ENCODE measurements around the gene IFI44L.

The IFI44L gene

DNA sequence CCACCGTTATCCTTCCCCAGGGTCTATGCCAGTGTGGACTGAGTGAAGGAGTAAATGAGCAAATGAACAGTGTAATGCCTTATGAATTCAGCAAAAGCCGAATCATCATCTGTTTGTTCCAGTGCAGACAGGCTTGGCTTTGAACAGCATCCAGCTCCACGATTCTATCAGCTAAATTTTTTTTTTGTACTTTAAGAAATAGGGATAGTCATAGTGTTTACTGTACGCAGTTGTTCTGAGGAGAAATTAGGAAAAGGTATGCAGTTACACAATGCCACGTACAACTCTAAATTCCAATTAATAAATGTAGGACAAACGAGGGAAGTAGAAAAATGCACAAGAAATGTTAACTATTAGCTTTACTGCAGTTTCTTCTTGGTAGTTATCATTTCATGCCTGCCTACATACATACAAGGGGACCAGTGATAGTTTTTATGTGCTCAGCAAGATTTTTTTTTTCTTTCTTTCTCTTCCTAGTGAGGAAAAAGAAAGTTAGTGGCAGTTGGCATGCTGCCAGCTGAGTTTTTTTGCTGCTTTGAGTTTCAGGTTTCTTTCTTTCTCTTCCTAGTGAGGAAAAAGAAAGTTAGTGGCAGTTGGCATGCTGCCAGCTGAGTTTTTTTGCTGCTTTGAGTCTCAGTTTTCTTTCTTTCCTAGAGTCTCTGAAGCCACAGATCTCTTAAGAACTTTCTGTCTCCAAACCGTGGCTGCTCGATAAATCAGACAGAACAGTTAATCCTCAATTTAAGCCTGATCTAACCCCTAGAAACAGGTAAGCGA lies at the start of gene IFI44L:
TSS of gene IFI44L (plus strand) at position 646 of the 777 bp plus-strand sequence. CDS start 7,468 bp downstream, outside the sequence.
- no peak for FAIRE-seq

DNA sequence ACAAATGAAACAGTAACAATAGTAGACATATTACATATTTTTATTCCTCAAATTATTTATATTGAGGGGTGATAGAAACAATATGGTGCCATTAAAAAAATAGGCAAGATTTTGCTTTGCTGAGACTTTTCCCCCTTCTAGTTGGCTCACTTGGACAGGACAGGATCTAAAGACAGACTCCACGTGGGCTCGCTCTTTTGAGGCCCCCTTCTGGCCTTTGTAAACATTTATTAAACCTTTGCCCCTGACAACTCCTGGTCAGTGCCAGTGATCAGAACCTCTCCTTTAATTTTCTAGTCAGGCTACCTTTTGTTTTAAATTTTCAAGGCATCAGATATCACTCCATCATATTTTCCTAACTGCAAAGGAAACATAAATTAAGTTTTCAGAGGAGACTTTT lies 49.7 kb upstream of the IFI44L start:
- FAIRE-seq: no peak

DNA sequence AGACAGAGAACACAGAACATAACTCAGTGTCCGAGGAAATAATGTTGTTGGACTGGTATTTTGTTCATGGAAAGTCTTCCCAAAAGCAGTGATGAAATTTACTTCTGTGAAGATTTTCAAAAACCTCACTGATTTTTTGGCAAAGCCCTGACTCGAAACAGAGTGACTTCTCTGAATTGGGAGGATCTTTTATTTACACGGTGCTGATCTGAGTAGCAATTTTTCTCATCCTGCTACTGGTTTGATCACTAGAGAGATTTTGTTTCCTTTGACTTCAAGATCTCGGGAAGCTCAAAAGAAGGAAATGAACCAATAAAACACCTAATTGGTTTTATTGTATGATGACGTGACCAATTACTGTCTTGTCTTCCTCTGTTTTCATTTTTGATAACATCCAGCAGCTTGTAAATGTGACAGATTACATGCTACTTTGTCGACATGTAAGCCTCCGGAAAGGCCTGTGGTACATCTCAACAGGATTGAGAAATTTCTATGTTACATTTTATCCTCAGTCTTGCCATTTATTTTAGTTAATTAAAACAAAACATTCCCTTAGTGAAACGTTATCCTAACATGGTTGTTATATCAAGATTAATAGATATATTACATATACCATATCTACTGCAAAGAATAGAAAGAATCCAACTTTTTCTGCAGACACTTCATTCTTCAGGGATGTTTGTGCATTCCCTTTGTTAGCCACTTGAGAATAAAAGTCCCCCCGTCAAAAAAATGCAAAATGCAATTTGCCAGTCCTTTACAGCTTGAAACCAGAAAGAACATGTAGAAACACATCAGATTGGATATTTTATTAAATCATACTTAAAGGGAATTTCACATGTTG lies 42.8 kb upstream of the IFI44L start:
- FAIRE-seq: no peak

DNA sequence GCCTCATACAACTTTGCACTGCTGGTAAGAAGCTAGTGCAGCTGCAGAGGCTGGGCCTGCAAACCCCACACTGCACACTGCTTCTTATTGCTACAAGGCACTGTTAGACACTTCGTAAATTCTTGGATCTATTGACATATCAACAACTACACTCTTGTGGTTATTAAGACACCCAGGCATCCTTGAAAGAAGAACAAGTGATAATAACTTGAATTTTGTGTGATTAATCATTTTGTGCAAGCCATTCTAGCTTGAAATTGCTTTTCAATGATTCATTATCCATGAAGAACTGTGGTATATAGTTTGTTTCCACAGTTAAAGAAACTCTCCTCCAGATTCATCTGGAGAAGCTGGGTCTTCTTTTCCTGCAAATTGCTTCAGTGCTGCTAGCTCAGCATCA lies 33.7 kb upstream of the IFI44L start:
- FAIRE-seq: no peak

DNA sequence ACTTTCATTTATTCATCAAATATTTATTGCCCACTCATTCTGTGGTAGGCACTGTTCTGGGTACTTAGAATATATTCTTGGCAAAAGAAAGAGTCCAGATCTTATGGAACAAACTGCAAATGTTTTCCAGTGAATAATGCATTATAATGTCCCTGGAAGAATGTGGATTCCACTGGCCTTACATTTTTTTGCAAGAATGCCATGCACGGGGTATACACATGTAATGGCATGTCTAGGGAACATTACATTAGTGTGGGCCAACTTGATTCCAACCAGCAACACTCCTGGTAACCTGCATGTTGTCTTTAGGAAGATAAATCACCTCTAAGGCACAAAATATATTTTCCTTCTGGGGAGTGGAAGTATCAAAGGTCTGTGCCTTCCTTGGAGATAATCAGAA lies 33.0 kb upstream of the IFI44L start:
- no peak for FAIRE-seq

DNA sequence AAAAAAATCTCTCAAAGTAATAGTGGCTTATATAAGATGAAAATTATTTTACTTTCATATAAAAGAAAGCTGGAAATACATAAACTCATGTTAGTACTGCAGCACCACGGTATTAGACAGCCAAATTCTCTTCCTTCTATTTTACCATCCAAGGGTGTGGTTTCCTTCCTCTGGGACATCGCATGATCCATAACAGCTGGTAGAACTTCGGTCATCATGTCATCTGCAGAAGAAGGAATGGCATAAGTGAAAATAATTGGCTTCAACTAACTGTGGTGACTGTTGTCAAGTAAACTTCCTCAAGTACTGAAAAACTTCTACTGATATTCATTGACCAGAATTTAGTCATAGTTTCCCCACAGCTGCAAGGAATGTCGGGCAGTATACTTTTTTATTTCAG lies 28.3 kb upstream of the IFI44L start:
- no peak for FAIRE-seq

DNA sequence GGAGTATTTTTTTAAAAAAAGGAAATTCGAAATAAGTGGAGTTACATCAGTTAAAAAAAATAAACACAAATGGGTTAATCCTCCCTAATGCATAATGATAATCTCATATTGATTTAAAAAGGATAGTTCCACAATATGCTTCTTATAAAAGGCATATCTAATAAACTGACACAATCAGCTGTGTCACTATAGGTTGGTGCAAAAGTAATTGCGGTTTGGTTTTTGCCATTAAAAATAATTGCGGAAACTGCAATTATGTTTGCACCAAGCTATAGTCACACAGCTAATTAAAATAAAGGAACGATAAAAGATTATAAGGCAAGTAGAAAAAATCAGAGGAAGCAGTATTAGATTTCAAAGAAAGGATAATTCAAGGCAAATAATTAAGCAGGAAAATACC lies 21.0 kb upstream of the IFI44L start:
- no peak for FAIRE-seq

DNA sequence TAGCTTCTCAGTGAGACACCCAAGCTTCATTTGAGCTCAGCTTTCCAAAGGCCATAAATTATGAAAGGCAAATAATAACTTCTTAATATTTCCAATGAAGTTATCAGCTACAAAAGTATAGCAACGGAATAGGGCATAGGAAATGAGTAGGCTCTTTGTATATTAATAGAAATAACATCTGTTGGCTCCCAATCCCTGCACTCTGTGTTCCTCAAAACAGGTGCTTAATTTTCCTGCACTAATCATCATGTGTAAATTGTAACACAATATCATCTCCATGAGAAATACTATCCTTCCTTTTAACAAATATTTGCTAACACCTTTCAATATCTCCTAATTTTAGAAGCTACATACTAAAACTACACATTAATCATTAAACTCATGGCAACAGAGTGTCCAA lies 19.2 kb upstream of the IFI44L start:
- no peak for FAIRE-seq

DNA sequence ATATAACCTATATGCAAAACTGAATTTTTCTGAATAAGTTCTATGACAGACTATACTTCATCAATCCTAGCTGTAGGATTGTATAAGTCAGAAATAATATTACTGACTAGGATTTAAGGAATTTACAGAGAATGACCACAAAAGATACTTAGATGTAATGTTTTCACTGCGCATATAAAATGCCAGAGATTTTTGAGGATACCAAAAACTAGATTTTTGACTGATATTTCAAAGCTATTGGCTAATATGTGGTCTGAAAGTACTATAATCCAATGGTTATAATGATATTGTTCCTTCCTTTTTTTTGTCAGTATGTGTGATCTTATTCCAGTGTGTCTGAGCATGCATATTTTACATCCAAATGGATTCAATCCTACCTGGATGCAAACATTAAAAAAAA lies 17.0 kb upstream of the IFI44L start:
- no peak for FAIRE-seq

DNA sequence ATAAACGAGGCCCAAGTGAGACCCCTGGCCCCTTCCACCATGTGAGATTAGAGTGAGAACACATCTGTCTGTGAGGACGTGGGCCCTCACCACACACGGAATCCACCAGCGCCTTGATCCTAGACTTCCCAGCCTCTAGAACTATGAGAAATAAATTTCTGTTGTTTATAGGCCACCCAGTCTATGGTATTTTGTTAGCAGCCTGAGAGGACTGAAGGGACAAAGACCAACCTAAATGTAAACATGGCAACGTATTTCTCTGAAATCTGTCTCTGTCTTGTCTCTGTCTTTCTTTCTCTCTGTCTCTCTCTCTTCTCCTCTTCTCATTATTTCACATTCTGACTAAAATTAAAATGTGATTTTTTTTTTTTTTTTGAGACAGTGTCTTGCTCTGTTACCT lies 15.6 kb upstream of the IFI44L start:
- FAIRE-seq: no peak

DNA sequence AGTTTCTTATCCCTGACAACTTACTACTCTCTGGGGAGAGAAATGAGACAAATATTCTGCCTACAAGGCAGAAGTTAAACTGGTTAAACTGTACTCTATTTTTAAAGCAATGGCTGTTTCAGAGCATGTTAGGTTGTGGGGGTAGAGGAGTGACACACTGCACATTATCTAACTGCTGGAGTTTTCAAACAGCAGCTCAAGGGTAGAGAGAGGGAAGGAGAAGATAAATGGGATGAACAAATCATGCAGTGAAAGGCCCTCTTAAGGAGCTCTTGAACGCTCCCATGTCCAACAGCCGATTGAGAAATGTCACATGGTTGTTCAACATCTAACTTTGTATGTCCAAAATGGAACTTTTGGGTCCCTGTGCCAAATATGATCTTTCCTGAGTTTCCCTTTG lies 14.0 kb upstream of the IFI44L start:
- FAIRE-seq: no peak

DNA sequence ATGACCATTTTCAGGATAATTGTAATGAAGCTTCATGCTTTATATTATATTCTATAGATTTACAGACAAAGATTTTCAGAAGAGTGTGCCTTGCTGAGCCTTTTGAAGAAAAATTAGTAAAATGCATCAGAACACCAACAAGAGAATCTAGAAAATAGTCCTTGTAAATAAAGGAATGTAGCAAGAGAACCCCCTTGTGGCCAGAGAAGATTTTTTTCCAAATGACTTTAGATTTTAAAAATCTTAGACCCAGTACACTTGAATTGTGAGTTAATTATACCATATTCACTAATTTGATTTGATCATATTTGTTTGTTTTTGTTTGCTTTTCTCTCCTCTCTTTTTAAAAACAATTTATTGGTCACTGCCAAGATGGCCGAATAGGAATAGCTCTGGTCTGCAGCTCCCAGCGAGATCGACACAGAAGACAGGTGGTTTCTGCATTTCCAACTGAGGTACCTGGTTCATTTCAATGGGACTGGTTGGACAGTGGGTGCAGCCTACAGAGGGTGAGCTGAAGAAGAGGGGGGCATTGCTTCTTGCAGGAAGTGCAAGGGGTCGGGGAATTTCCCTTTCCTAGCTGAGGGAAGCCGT lies 12.8 kb upstream of the IFI44L start:
- FAIRE-seq: peak; percentile 80

DNA sequence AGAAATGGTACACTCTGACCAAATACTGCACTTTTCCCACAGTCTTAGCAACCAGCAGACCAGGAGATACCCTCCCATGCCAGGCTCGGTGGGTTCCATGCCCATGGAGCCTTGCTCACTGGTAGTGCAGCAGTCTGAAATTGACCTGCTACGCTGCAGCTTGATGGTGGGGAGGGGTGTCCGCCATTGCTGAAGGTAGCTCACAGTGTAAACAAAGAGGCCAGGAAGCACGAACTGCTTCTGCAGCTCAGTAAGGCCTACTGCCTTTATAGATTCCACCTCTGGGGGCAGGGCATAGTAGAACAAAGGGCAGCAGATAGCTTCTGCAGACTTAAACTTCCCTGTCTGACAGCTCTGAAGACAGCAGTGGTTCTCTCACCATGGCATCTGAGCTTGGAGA lies 12.3 kb upstream of the IFI44L start:
- no peak for FAIRE-seq

DNA sequence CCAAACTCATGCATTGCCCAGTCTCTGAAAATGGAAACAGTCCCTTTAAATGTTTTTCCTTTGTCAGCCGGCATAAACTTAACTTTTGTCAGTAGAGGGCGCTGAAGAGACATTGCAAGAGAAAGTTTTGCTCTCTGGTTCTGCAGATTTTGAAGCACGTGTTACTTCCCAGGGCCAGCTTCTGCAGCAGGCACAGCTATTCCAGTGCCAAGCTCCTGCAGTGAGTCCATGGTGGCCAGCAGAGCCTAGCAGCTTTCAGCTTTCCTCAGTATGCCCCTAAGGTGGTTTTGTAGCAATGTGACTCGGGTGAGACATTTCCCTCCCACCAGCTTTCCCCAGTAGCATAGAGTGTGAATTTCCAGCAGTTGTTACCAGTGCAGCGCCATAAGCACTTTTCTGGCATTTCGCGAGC lies 2.6 kb upstream of the IFI44L start:
- peak; percentile 91 for FAIRE-seq

DNA sequence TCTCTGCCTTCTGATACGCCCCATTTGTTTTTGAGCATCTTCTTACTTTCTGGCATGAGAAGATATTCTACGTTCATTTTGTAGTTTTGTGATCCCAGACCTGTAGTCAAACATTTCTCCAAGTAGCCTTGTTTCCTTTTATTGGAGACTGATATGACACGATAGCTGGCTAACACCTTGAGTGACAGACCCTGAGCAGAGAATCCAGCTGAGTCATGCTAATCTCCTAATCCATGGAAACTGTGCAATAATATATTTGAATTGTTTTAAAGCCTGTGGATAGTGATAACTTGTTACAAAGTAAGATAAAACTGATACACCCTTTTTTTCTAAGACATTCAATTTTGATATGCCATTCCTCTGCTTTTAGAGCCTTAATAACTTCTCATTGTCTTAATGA lies 1.2 kb upstream of the IFI44L start:
- FAIRE-seq: no peak

DNA sequence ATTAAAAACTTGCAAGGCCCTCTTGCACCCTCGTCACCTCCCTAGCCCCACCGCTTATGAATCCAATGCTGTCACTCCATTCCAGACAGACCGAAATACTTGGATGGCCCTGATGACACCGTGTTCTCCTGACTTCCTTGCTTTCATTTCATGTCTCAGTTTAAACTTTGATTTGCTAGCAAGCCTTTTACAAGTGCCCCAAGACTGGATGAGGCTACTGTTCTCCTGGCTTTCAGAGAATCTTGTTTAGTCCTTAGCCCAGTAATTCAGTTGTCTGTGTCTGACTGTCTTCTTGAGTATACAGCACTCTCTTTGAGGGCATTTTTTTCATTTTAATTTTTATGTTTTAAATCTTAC lies 824 bp upstream of the IFI44L start:
- no peak for FAIRE-seq

DNA sequence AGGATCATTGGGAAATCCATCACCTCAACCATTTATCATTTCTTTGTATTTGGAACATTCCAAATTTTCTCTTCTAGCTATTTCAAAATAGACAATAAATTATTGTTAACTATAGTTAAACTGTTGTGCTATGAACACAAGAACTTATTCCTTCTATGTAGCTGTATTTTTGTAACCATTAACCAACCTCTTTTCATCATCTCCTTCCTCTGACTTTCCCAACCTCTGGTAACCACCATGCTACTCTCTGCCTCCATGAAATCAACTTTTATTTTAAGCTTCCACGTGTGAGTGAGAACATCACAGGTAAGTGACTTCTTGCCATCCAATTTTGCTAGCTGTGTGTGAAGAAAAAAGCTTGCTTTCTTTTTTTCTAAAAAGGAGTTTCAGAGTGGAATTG lies 418 bp downstream of the IFI44L start:
- no peak for FAIRE-seq

DNA sequence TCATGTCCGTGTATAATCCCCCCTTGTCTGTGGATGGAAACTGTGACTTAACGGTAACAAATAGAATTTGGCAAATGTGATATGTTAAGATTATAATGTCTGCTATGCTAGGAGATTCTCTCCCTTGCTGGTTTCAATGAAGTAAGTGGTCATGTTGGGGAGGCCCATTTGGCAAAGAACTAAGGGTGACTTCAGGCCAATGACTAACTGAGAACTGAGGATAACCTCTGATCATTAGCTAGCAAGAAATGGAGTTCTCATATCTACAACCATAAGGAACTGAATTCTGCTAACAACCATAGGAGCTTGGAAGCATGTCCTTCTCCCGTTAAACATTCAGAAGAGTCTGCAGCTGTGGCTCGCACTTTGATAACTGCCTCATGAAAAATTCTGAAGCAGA lies 2.3 kb downstream of the IFI44L start:
- FAIRE-seq: no peak

DNA sequence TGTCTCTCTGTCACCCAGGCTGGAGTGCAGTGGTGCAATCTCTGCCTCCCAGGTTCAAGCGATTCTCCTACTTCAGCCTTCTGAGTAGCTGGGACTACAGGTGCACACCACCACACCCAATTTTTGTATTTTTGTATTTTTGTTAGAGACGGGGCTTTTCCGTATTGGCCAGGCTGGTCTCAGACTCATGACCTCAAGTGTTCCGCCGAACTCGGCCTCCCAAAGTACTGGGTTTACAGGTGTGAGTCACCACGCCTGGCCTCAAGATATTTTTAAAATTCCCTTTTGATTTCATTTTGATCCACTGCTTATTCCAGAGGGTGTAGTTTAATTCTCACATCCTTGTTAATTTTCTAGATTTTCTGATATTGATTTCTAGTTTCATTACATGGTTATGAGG lies 3.8 kb downstream of the IFI44L start:
- FAIRE-seq: no peak

DNA sequence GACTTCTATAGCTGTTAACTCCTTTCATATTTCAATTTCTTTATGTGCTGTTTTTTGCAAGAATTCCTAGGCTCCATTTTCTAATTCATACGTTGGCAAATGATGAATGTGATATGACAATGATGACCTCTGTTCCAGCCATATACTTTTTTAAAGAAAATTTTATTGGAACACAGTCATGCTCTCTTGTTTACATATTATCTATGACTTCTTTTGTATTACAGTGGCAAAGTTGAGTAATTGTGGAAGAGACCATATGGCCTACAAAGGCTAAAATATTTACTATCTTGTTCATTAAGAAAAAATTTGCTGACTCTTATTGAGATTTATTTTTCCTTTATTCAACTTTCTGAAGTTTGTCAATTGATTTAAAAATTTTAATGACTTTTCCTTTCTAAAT lies 7.1 kb downstream of the IFI44L start:
- no peak for FAIRE-seq

DNA sequence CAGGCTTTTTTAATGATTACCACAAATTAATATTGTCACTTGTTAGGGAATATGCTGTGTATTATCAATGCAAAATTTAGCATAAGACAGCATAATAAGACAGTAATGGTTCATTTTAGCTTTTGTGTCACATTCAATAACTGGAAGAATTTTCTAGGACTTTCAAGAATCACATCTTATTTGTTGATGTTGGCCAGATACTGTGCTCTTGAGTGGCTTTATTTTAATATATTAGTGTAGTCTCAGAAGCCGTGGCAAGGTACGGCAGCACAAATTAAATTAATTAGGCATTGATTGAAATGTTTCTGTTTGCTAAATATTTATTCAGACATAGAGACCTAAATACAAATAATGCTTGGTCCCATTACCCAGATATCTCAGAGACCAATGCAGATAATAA lies 10.4 kb downstream of the IFI44L start:
- no peak for FAIRE-seq

DNA sequence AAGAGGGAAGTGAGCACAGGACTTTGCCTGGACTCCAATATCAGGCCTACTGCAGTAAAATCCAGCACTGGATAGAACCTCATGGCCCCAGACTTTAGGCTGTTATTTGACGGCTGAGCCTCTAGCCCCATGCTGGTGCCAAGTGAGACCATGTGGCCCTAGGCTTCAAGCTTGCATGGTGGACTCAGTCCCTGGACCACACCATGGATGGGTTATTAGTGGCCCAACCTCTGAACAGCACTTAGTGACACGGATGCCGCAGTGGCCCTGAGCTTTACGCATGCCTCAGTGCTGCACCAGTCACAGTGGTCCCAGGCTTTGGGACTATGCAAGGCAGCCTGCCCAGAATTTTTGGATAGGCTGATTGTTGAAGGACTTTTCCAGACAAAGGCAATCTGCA lies 13.0 kb downstream of the IFI44L start:
- no peak for FAIRE-seq

DNA sequence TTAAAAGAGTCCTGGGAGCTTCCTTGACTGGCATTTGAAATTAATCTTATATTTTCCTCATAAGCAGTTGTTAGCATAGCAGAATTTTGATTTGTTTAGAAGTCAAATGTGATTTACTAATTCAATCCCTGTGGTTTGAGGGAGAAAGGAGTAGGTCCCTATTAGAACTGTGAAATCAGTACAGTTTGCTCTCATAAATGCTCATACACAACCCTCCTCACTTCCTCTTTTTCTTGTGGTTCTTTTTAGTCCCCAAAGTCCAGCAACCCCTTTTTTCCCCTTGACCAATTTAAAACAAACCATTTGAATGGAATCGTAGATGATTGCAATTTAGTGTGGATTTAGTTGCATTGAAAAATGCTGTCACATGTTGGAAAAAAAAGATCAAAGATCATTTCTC lies 20.2 kb downstream of the IFI44L start:
- no peak for FAIRE-seq

DNA sequence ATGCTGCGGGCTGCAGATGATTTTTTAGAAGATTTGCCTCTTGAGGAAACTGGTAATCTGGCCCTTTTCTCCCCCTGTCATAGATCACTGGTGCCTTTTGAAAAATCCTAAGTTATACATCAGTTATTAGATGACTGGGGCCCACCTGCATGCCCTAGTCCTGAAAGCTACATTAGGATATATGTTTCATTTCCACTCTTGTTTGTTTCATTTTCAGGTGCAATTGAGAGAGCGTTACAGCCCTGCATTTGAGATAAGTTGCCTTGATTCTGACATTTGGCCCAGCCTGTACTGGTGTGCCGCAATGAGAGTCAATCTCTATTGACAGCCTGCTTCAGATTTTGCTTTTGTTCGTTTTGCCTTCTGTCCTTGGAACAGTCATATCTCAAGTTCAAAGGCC lies 21.3 kb downstream of the IFI44L start:
- no peak for FAIRE-seq
